Loucy (cell line): ENCODE data around the gene MED13L.

ENCODE experiments used
- CTCF ChIP-seq: fragments of 200-600 bp; sonication (generic); conservative IDR thresholded peaks from 2 replicates; pipeline ENCODE4 v1.5.1; 2014; ENCODE audit warnings: mild to moderate bottlenecking, antibody characterized with exemption, low read length
- EZH2phosphoT487 ChIP-seq: fragments of 200-600 bp; IDR thresholded peaks from 2 replicates; pipeline ENCODE4 v1.6.1; 2018; ENCODE audit warnings: antibody characterized with exemption, mild to moderate bottlenecking, moderate library complexity, borderline replicate concordance

DNA sequence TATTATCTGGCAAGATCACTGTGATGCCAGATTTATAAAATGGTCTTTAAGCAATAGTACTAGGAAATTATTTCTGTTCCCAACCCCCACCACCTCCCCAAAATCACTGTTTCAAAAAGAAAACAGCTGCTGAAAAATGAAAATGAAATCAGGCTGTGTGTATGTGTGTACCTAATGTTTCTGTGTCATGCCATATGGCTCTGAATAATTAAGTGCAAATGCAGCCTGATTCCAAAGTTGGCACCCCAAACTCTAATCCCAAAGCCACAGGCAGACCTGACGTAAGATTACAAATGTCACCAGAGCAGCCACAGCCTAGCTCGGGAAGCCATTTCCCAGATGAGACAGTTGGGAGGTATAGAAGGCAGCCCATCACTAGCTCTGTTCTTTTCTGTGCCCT, 175.5 kb downstream of the MED13L start:
- TF ChIP-seq CTCF (no peak), EZH2phosphoT487 (no peak)
